SK-N-SH treated with all-trans-retinoic acid at 6 μM for 48 hours (cell line): ENCODE data around the gene LONRF2.

Experiments used
- ATAC-seq: fragments of 200-7000 bp; cut with Tn5 transposase; 3 replicates; pipeline ENCODE4 v1.9.1; 2020; ENCODE audit warnings: mild to moderate bottlenecking, moderate library complexity
- ARNTL ChIP-seq: fragments of 450-650 bp; formaldehyde crosslinking; IDR thresholded peaks from 2 replicates; pipeline ENCODE4 v1.5.0; 2020; ENCODE audit warnings: low read depth, mild to moderate bottlenecking, moderate library complexity, borderline replicate concordance
- BACH2 ChIP-seq: fragments of 250-450 bp; sonication (Bioruptor Pico); IDR thresholded peaks from 2 replicates; pipeline ENCODE4 v1.9.0; 2021; ENCODE audit warnings: mild to moderate bottlenecking, borderline replicate concordance
- CREB5 ChIP-seq: fragments of 250-450 bp; sonication (Bioruptor Pico); IDR thresholded peaks from 2 replicates; pipeline ENCODE4 v1.5.1; 2020; ENCODE audit warnings: low read depth, mild to moderate bottlenecking, moderate library complexity
- CSDC2 ChIP-seq: fragments of 250-450 bp; sonication (Bioruptor Pico); IDR thresholded peaks from 2 replicates; pipeline ENCODE4 v1.5.0; 2020; ENCODE audit warnings: mild to moderate bottlenecking, moderate library complexity
- CSRNP3 ChIP-seq: fragments of 250-450 bp; sonication (Bioruptor Pico); IDR thresholded peaks from 2 replicates; pipeline ENCODE4 v1.5.1; 2021; ENCODE audit warnings: mild to moderate bottlenecking, moderate library complexity
- ESRRG ChIP-seq: fragments of 250-450 bp; sonication (Bioruptor Pico); IDR thresholded peaks from 2 replicates; pipeline ENCODE4 v1.6.1; 2021; ENCODE audit warnings: mild to moderate bottlenecking
- GLIS3 ChIP-seq: fragments of 250-450 bp; sonication (Bioruptor Pico); IDR thresholded peaks from 2 replicates; pipeline ENCODE4 v1.5.0; 2020; ENCODE audit warnings: mild to moderate bottlenecking, moderate library complexity
- ISL1 ChIP-seq: fragments of 250-450 bp; sonication (Bioruptor Pico); IDR thresholded peaks from 2 replicates; pipeline ENCODE4 v2.1.2; 2022; ENCODE audit warnings: mild to moderate bottlenecking, moderate library complexity
- OSR1 ChIP-seq: fragments of 250-450 bp; sonication (Bioruptor Pico); IDR thresholded peaks from 2 replicates; pipeline ENCODE4 v1.8.0; 2022; ENCODE audit warnings: moderate library complexity, mild to moderate bottlenecking, inconsistent platforms
- PPARA ChIP-seq: fragments of 250-450 bp; sonication (Bioruptor Pico); IDR thresholded peaks from 2 replicates; pipeline ENCODE4 v1.5.0; 2020; ENCODE audit warnings: mild to moderate bottlenecking, borderline replicate concordance
- RARB ChIP-seq: fragments of 250-450 bp; sonication (Bioruptor Pico); IDR thresholded peaks from 2 replicates; pipeline ENCODE4 v1.8.0; 2021; ENCODE audit warnings: mild to moderate bottlenecking, moderate library complexity
- SNAI2 ChIP-seq: fragments of 250-450 bp; sonication (Bioruptor Pico); IDR thresholded peaks from 2 replicates; pipeline ENCODE4 v1.5.0; 2020; ENCODE audit warnings: mild to moderate bottlenecking, moderate library complexity
- TCF4 ChIP-seq: fragments of 250-450 bp; sonication (Bioruptor Pico); IDR thresholded peaks from 2 replicates; pipeline ENCODE4 v1.8.0; 2021; ENCODE audit warnings: mild to moderate bottlenecking, moderate library complexity, borderline replicate concordance
- TOX ChIP-seq: fragments of 250-450 bp; sonication (Bioruptor Pico); IDR thresholded peaks from 2 replicates; pipeline ENCODE4 v1.8.0; 2021; ENCODE audit warnings: mild to moderate bottlenecking, moderate library complexity, borderline replicate concordance
- TSHZ2 ChIP-seq: fragments of 250-450 bp; sonication (Bioruptor Pico); IDR thresholded peaks from 2 replicates; pipeline ENCODE4 v1.5.0; 2020; ENCODE audit warnings: mild to moderate bottlenecking, moderate library complexity
- ZC3H10 ChIP-seq: fragments of 250-450 bp; sonication (Bioruptor Pico); IDR thresholded peaks from 2 replicates; pipeline ENCODE4 v1.5.1; 2021; ENCODE audit warnings: mild to moderate bottlenecking, moderate library complexity
- ZFP3 ChIP-seq: fragments of 250-450 bp; sonication (Bioruptor Pico); IDR thresholded peaks from 2 replicates; pipeline ENCODE4 v1.5.0; 2020; ENCODE audit warnings: mild to moderate bottlenecking, moderate library complexity
- ZFP30 ChIP-seq: fragments of 450-650 bp; formaldehyde crosslinking; IDR thresholded peaks from 2 replicates; pipeline ENCODE4 v1.5.0; 2022; ENCODE audit warnings: mild to moderate bottlenecking, moderate library complexity
- ZNF565 ChIP-seq: fragments of 450-650 bp; formaldehyde crosslinking; conservative IDR thresholded peaks from 2 replicates; pipeline ENCODE4 v1.5.0; 2020; ENCODE audit warnings: low read depth, mild to moderate bottlenecking, moderate library complexity
- ZNF70 ChIP-seq: fragments of 450-650 bp; formaldehyde crosslinking; IDR thresholded peaks from 2 replicates; pipeline ENCODE4 v1.5.0; 2020; ENCODE audit warnings: mild to moderate bottlenecking, moderate library complexity
- ZNF8 ChIP-seq: fragments of 450-650 bp; formaldehyde crosslinking; IDR thresholded peaks from 2 replicates; pipeline ENCODE4 v1.5.0; 2020; ENCODE audit warnings: mild to moderate bottlenecking, moderate library complexity
- TF ChIP-seq, protein P1 (sequence below): fragments of 250-450 bp; sonication (Bioruptor Pico); IDR thresholded peaks from 2 replicates; pipeline ENCODE4 v1.8.0; 2021; ENCODE audit warnings: low read depth, mild to moderate bottlenecking, moderate library complexity, borderline replicate concordance

The LONRF2 gene

GRCh38 chr2:100236166-100236565 lies 86.1 kb downstream of the LONRF2 start:
- TF ChIP-seq ZFP3 (CRISPR knock-in tag): no peak
- TF ChIP-seq, all 23 proteins: peak for 0
- ATAC-seq: no peak

DNA sequence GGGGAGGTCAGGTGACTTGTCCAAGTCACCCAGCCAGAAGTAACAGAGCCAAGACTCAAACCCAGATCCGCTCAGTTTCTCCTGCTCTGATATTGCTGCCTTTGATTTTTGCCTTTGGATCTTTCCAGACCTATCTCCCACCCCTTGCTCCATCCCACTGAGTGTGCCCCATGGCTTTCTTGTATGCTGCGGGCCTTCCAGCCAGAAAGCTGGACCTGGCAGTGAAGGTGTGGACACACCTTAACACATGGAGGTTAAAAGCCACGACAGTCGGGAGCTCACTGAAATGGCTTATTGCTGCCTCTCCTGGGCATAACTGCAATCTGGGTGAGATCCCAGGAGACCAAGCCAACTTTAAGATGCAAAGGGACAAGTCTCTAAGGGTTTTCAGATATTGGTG lies 86.7 kb downstream of the LONRF2 start:
- ATAC-seq: no peak
- TF ChIP-seq CREB5 (CRISPR knock-in tag) (no peak), TOX (CRISPR knock-in tag) (no peak), ZC3H10 (no peak), SNAI2 (CRISPR knock-in tag) (no peak), ZNF565 (CRISPR knock-in tag) (no peak), ESRRG (CRISPR knock-in tag) (no peak), ARNTL (CRISPR knock-in tag) (no peak), ZNF8 (CRISPR knock-in tag) (no peak), ZFP3 (CRISPR knock-in tag) (no peak), TCF4 (CRISPR knock-in tag) (no peak), RARB (CRISPR knock-in tag) (no peak), BACH2 (no peak), PPARA (no peak), ISL1 (no peak), OSR1 (CRISPR knock-in tag) (no peak)
- TF ChIP-seq, protein P1, sequence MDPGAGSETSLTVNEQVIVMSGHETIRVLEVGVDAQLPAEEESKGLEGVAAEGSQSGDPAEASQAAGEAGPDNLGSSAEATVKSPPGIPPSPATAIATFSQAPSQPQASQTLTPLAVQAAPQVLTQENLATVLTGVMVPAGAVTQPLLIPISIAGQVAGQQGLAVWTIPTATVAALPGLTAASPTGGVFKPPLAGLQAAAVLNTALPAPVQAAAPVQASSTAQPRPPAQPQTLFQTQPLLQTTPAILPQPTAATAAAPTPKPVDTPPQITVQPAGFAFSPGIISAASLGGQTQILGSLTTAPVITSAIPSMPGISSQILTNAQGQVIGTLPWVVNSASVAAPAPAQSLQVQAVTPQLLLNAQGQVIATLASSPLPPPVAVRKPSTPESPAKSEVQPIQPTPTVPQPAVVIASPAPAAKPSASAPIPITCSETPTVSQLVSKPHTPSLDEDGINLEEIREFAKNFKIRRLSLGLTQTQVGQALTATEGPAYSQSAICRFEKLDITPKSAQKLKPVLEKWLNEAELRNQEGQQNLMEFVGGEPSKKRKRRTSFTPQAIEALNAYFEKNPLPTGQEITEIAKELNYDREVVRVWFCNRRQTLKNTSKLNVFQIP (CRISPR knock-in tag): no peak

GRCh38 chr2:100235098-100235497 lies 87.2 kb downstream of the LONRF2 start:
- TF ChIP-seq TSHZ2 (CRISPR knock-in tag) (no peak), TCF4 (CRISPR knock-in tag) (no peak), ISL1 (no peak), CSRNP3 (no peak), SNAI2 (CRISPR knock-in tag) (no peak), ESRRG (CRISPR knock-in tag) (no peak), ARNTL (CRISPR knock-in tag) (no peak), TOX (CRISPR knock-in tag) (no peak), CSDC2 (CRISPR knock-in tag) (no peak), GLIS3 (CRISPR knock-in tag) (no peak), ZNF70 (CRISPR knock-in tag) (no peak), PPARA (no peak), ZNF565 (CRISPR knock-in tag) (no peak), CREB5 (CRISPR knock-in tag) (no peak), ZNF8 (CRISPR knock-in tag) (no peak), ZC3H10 (no peak), ZFP30 (CRISPR knock-in tag) (no peak), OSR1 (CRISPR knock-in tag) (no peak), BACH2 (no peak)
- TF ChIP-seq, protein P1 (CRISPR knock-in tag): no peak
- no peak for ATAC-seq
